NT2/D1 (cell line): ENCODE measurements around the gene FAM13A.

Experiments used
- SUZ12 ChIP-seq: IDR thresholded peaks from 2 replicates; pipeline ENCODE4 v1.6.1; 2011; ENCODE audit not compliant: insufficient read length, insufficient read depth; ENCODE audit errors: extremely low read depth
- YY1 ChIP-seq: IDR thresholded peaks from 2 replicates; pipeline ENCODE4 v1.6.1; 2011; ENCODE audit not compliant: insufficient read length, insufficient read depth
- ZNF274 ChIP-seq: IDR thresholded peaks from 2 replicates; pipeline ENCODE4 v1.6.1; 2011; ENCODE audit warnings: mild to moderate bottlenecking, low read depth, low read length

GRCh38 chr4:88756149-88756548 lies 300.8 kb downstream of the FAM13A start:
- TF ChIP-seq SUZ12 (no peak), YY1 (no peak), ZNF274 (no peak)
